ENCODE measurements around the gene KIF5C.

KIF5C gene

GRCh38 chr2:149056541-149057255 is 181.7 kb downstream of the KIF5C start:
- H3K27me3 ChIP-seq (ENCODE audit: insufficient read depth, low read length, poor library complexity, severe bottlenecking), result no peaks in the 10 kb centered on the region
- no peak overlapping the region for H2AFZ ChIP-seq (ENCODE audit: low read length)
- no peak overlapping the region for H3K4me3 ChIP-seq (ENCODE audit: low read length, poor library complexity, severe bottlenecking)
- no peaks in the 10 kb centered on the region for H3K9me3 ChIP-seq (ENCODE audit: insufficient read depth, low read depth, low read length)
- H4K20me1 ChIP-seq (ENCODE audit: insufficient read depth, low read length, poor library complexity, severe bottlenecking), result no peaks in the 10 kb centered on the region
- TF ChIP-seq EZH2phosphoT487 (IDR thresholded peaks at IDR 0.05; ENCODE audit: borderline replicate concordance) (no peak), CTCF (conservative IDR thresholded peaks at IDR 0.05; ENCODE audit: low read length) (no peak)
- no peaks in the 10 kb centered on the region for H3K36me3 ChIP-seq (ENCODE audit: insufficient read depth, low read length)
- no peaks in the 10 kb centered on the region for H3K9me2 ChIP-seq (replicated peaks; ENCODE audit: low read depth, low read length)
- no peaks in the 10 kb centered on the region for H3F3A ChIP-seq (ENCODE audit: low read depth)
- H3K4me1 ChIP-seq (ENCODE audit: insufficient read depth, low read length, poor library complexity, severe bottlenecking), result no peaks in the 10 kb centered on the region
- no peaks in the 10 kb centered on the region for H3K79me2 ChIP-seq (ENCODE audit: insufficient read depth, low read length)
- H3K9ac ChIP-seq (ENCODE audit: low read depth, low read length, poor library complexity, severe bottlenecking), result no peak overlapping the region
- no peak overlapping the region for H3K4me2 ChIP-seq (ENCODE audit: low read depth, low read length, poor library complexity, severe bottlenecking)

- H3F3A ChIP-seq (ENCODE audit: low read depth), result no peaks in the 10 kb centered on the region
- no peaks in the 10 kb centered on the region for H3K9me2 ChIP-seq (replicated peaks; ENCODE audit: low read depth, low read length)
- no peak overlapping the region for H3K9ac ChIP-seq (ENCODE audit: low read depth, low read length, poor library complexity, severe bottlenecking)
- no peak overlapping the region for H2AFZ ChIP-seq (ENCODE audit: low read length)
- H3K4me1 ChIP-seq (ENCODE audit: insufficient read depth, low read length, poor library complexity, severe bottlenecking), result no peaks in the 10 kb centered on the region
- no peaks in the 10 kb centered on the region for H3K27me3 ChIP-seq (ENCODE audit: insufficient read depth, low read length, poor library complexity, severe bottlenecking)
- H3K79me2 ChIP-seq (ENCODE audit: insufficient read depth, low read length), result no peaks in the 10 kb centered on the region
- H3K4me3 ChIP-seq (ENCODE audit: low read length, poor library complexity, severe bottlenecking), result no peak overlapping the region
- no peaks in the 10 kb centered on the region for H3K9me3 ChIP-seq (ENCODE audit: insufficient read depth, low read depth, low read length)
- TF ChIP-seq CTCF (conservative IDR thresholded peaks at IDR 0.05; ENCODE audit: low read length) (no peak), EZH2phosphoT487 (IDR thresholded peaks at IDR 0.05; ENCODE audit: borderline replicate concordance) (no peak)
- H4K20me1 ChIP-seq (ENCODE audit: insufficient read depth, low read length, poor library complexity, severe bottlenecking), result no peaks in the 10 kb centered on the region
- no peaks in the 10 kb centered on the region for H3K36me3 ChIP-seq (ENCODE audit: insufficient read depth, low read length)
- no peak overlapping the region for H3K4me2 ChIP-seq (ENCODE audit: low read depth, low read length, poor library complexity, severe bottlenecking)
These were observed 182.4 kb downstream of the KIF5C start for GRCh38 chr2:149057401-149057800.

- Histone ChIP-seq H3K9me2 (replicated peaks; ENCODE audit: low read depth, low read length) (no peaks in the 10 kb centered on the region), H3K27me3 (ENCODE audit: insufficient read depth, low read length, poor library complexity, severe bottlenecking) (no peaks in the 10 kb centered on the region), H3K9me3 (ENCODE audit: insufficient read depth, low read depth, low read length) (no peaks in the 10 kb centered on the region), H3K4me3 (ENCODE audit: low read length, poor library complexity, severe bottlenecking) (no peak overlapping the region), H3K9ac (ENCODE audit: low read depth, low read length, poor library complexity, severe bottlenecking) (no peak overlapping the region), H3K4me1 (ENCODE audit: insufficient read depth, low read length, poor library complexity, severe bottlenecking) (no peaks in the 10 kb centered on the region), H4K20me1 (ENCODE audit: insufficient read depth, low read length, poor library complexity, severe bottlenecking) (no peaks in the 10 kb centered on the region), H2AFZ (ENCODE audit: low read length) (no peak overlapping the region), H3K4me2 (ENCODE audit: low read depth, low read length, poor library complexity, severe bottlenecking) (no peak overlapping the region), H3F3A (ENCODE audit: low read depth) (no peaks in the 10 kb centered on the region), H3K79me2 (ENCODE audit: insufficient read depth, low read length) (no peaks in the 10 kb centered on the region), H3K36me3 (ENCODE audit: insufficient read depth, low read length) (no peaks in the 10 kb centered on the region)
- TF ChIP-seq CTCF (conservative IDR thresholded peaks at IDR 0.05; ENCODE audit: low read length) (no peak), EZH2phosphoT487 (IDR thresholded peaks at IDR 0.05; ENCODE audit: borderline replicate concordance) (no peak)
These were observed 183.9 kb downstream of the KIF5C start for GRCh38 chr2:149058936-149059335.
